K562 (cell line): Measurements from ENCODE around the gene NDUFB10. TPM values are rescaled to one million over a fixed set of nuclear protein-coding genes. Genes with fewer than 3 reads are reported as not detected.

Source experiments
- EZH2 ChIP-seq: IDR thresholded peaks from 2 replicates; pipeline ENCODE4 v1.6.1; 2012; ENCODE audit warnings: low read depth, mild to moderate bottlenecking, inconsistent platforms, low read length, borderline replicate concordance
- POLR3G ChIP-seq: IDR thresholded peaks from 2 replicates; pipeline ENCODE4 v1.6.1; 2011; ENCODE audit not compliant: insufficient read length, insufficient replicate concordance; ENCODE audit errors: extremely low read depth
- ZNF174 ChIP-seq: fragments of 250-450 bp; sonication (Bioruptor Pico); IDR thresholded peaks from 2 replicates; pipeline ENCODE4 v1.4.0; 2020; ENCODE audit warnings: mild to moderate bottlenecking
- ZNF282 ChIP-seq: sonication (generic); formaldehyde crosslinking; IDR thresholded peaks from 2 replicates; pipeline ENCODE4 v1.8.1; 2023; ENCODE audit warnings: missing genetic modification reagents
- ZNF668 ChIP-seq: fragments of 250-450 bp; sonication (Bioruptor Pico); IDR thresholded peaks from 2 replicates; pipeline ENCODE4 v1.8.0; 2022; ENCODE audit warnings: mild to moderate bottlenecking, inconsistent platforms
- polyA plus RNA-seq, 8 experiments: library from polyadenylated mRNA; depleted of rRNA in 4 of 8; stranded (reverse) in 5 of 8; unstranded in 3 of 8; fragments of >200 nt; fragmentation: Nextera tagmentation in 2 of 8; fragmentation: Illumina TruSeq in 1 of 8; extraction: Ambion mirVana in 2 of 8; extraction: Trizol in 1 of 8; gene quantifications; 2 replicates each; pipeline versions ENCODE4 v1.2.1 to v1.2.3, GENCODE V29; 2011 to 2014; ENCODE audit warnings: inconsistent platforms in 1 of 8, missing spikeins in 1 of 8
- total RNA-seq, 7 experiments: library from RNA; depleted of rRNA in 6 of 7; stranded (reverse); fragments of >200 nt in 6 of 7; fragmentation: Illumina TruSeq in 2 of 7; extraction: Trizol in 2 of 7; gene quantifications; 2 replicates each; pipeline versions ENCODE4 v1.2.1 to v1.2.3, GENCODE V29; 2011 to 2021; ENCODE audit warnings: low replicate concordance in 1 of 7
- TF ChIP-seq, protein P1 (sequence below): fragments of 200-600 bp; sonication (generic); IDR thresholded peaks from one replicate; pipeline ENCODE4 v1.6.1; 2012; ENCODE audit warnings: mild to moderate bottlenecking, low read depth, low read length, inconsistent platforms
- TF ChIP-seq, protein P2 (sequence below): fragments of 450-650 bp; IDR thresholded peaks from 2 replicates; pipeline ENCODE4 v1.6.1; 2016; ENCODE audit warnings: borderline replicate concordance
- TF ChIP-seq, protein P3 (sequence below): sonication (generic); formaldehyde crosslinking; IDR thresholded peaks from 2 replicates; pipeline ENCODE4 v1.8.0; 2022; ENCODE audit warnings: mild to moderate bottlenecking, missing genetic modification reagents, borderline replicate concordance

NDUFB10 gene
- total and polyA plus RNA-seq, 9 of the 15 experiments (the other 6 are each of a cell fraction or from before 2014, with no cell fraction given) = 69.3 to 527 (median 161) TPM

DNA sequence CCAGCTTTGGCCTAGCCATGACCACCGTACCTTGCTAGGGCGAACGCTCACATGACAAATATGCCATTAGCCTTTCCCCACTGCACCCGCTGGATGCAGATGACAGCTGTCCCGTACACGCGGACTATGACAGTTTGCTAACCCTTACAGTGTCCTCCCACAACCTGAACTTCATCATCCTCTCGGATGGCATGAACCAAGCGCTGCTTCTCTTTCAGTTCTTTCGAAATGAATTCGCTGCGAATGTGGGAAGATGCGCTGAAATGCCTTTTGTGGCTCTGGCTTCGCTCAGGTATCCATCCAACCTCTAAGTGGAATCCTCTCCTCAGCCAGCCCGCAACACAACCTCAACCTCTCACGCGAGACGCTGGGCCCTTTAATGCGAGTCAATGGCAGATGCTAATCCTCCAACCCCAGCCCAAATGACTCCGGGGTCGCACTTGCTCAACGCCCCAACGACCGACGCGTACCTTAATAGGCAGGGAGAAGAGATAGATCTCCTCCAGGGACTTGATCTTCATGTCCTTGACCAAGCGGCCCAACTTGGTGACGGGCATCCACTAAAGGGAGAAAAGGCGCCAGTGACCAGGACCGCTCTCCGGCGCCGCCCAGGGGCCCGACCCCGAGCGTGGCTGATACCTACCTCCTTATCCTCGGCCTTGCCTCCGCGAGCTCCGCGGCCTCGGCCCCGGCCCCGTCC is 4.6 kb downstream of the NDUFB10 start (continued):
- TF ChIP-seq, protein P1, sequence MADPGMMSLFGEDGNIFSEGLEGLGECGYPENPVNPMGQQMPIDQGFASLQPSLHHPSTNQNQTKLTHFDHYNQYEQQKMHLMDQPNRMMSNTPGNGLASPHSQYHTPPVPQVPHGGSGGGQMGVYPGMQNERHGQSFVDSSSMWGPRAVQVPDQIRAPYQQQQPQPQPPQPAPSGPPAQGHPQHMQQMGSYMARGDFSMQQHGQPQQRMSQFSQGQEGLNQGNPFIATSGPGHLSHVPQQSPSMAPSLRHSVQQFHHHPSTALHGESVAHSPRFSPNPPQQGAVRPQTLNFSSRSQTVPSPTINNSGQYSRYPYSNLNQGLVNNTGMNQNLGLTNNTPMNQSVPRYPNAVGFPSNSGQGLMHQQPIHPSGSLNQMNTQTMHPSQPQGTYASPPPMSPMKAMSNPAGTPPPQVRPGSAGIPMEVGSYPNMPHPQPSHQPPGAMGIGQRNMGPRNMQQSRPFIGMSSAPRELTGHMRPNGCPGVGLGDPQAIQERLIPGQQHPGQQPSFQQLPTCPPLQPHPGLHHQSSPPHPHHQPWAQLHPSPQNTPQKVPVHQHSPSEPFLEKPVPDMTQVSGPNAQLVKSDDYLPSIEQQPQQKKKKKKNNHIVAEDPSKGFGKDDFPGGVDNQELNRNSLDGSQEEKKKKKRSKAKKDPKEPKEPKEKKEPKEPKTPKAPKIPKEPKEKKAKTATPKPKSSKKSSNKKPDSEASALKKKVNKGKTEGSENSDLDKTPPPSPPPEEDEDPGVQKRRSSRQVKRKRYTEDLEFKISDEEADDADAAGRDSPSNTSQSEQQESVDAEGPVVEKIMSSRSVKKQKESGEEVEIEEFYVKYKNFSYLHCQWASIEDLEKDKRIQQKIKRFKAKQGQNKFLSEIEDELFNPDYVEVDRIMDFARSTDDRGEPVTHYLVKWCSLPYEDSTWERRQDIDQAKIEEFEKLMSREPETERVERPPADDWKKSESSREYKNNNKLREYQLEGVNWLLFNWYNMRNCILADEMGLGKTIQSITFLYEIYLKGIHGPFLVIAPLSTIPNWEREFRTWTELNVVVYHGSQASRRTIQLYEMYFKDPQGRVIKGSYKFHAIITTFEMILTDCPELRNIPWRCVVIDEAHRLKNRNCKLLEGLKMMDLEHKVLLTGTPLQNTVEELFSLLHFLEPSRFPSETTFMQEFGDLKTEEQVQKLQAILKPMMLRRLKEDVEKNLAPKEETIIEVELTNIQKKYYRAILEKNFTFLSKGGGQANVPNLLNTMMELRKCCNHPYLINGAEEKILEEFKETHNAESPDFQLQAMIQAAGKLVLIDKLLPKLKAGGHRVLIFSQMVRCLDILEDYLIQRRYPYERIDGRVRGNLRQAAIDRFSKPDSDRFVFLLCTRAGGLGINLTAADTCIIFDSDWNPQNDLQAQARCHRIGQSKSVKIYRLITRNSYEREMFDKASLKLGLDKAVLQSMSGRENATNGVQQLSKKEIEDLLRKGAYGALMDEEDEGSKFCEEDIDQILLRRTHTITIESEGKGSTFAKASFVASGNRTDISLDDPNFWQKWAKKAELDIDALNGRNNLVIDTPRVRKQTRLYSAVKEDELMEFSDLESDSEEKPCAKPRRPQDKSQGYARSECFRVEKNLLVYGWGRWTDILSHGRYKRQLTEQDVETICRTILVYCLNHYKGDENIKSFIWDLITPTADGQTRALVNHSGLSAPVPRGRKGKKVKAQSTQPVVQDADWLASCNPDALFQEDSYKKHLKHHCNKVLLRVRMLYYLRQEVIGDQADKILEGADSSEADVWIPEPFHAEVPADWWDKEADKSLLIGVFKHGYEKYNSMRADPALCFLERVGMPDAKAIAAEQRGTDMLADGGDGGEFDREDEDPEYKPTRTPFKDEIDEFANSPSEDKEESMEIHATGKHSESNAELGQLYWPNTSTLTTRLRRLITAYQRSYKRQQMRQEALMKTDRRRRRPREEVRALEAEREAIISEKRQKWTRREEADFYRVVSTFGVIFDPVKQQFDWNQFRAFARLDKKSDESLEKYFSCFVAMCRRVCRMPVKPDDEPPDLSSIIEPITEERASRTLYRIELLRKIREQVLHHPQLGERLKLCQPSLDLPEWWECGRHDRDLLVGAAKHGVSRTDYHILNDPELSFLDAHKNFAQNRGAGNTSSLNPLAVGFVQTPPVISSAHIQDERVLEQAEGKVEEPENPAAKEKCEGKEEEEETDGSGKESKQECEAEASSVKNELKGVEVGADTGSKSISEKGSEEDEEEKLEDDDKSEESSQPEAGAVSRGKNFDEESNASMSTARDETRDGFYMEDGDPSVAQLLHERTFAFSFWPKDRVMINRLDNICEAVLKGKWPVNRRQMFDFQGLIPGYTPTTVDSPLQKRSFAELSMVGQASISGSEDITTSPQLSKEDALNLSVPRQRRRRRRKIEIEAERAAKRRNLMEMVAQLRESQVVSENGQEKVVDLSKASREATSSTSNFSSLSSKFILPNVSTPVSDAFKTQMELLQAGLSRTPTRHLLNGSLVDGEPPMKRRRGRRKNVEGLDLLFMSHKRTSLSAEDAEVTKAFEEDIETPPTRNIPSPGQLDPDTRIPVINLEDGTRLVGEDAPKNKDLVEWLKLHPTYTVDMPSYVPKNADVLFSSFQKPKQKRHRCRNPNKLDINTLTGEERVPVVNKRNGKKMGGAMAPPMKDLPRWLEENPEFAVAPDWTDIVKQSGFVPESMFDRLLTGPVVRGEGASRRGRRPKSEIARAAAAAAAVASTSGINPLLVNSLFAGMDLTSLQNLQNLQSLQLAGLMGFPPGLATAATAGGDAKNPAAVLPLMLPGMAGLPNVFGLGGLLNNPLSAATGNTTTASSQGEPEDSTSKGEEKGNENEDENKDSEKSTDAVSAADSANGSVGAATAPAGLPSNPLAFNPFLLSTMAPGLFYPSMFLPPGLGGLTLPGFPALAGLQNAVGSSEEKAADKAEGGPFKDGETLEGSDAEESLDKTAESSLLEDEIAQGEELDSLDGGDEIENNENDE = no peak
- TF ChIP-seq POLR3G (no peak), ZNF282 (CRISPR knock-in tag) (no peak), ZNF668 (CRISPR knock-in tag) (no peak), ZNF174 (no peak), EZH2 (no peak)
- TF ChIP-seq, protein P2, sequence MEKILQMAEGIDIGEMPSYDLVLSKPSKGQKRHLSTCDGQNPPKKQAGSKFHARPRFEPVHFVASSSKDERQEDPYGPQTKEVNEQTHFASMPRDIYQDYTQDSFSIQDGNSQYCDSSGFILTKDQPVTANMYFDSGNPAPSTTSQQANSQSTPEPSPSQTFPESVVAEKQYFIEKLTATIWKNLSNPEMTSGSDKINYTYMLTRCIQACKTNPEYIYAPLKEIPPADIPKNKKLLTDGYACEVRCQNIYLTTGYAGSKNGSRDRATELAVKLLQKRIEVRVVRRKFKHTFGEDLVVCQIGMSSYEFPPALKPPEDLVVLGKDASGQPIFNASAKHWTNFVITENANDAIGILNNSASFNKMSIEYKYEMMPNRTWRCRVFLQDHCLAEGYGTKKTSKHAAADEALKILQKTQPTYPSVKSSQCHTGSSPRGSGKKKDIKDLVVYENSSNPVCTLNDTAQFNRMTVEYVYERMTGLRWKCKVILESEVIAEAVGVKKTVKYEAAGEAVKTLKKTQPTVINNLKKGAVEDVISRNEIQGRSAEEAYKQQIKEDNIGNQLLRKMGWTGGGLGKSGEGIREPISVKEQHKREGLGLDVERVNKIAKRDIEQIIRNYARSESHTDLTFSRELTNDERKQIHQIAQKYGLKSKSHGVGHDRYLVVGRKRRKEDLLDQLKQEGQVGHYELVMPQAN = peak; percentile 85
- TF ChIP-seq, protein P3, sequence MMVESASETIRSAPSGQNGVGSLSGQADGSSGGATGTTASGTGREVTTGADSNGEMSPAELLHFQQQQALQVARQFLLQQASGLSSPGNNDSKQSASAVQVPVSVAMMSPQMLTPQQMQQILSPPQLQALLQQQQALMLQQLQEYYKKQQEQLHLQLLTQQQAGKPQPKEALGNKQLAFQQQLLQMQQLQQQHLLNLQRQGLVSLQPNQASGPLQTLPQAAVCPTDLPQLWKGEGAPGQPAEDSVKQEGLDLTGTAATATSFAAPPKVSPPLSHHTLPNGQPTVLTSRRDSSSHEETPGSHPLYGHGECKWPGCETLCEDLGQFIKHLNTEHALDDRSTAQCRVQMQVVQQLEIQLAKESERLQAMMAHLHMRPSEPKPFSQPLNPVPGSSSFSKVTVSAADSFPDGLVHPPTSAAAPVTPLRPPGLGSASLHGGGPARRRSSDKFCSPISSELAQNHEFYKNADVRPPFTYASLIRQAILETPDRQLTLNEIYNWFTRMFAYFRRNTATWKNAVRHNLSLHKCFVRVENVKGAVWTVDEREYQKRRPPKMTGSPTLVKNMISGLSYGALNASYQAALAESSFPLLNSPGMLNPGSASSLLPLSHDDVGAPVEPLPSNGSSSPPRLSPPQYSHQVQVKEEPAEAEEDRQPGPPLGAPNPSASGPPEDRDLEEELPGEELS (CRISPR knock-in tag) = no peak
